ENCODE results near the gene GAS2. TPM values are rescaled to one million over a fixed set of nuclear protein-coding genes. Genes with fewer than 3 reads are reported as not detected.

GAS2 gene
- total and polyA plus RNA-seq, 9 of the 15 experiments (the other 6 are each of a cell fraction or from before 2014, with no cell fraction given): 0.77 to 1.9 (median 1.1) TPM

GRCh38 chr11:22778642-22779041 is 112.2 kb downstream of the GAS2 start:
- Histone ChIP-seq H3K27me3 (ENCODE audit: control insufficient read depth in 2 of 2, insufficient read depth in 2 of 2, low read length in 2 of 2) (no peaks in the 10 kb centered on the region), H3K9me3 (replicated peaks; ENCODE audit: control insufficient read depth, insufficient read depth, low read depth, low read length) (no peaks in the 10 kb centered on the region), H3K9ac (ENCODE audit: insufficient read depth in 1 of 2, low read depth in 2 of 2, low read length in 2 of 2) (no peak overlapping the region), H3K9me1 (ENCODE audit: control insufficient read depth, insufficient read depth, low read length) (no peaks in the 10 kb centered on the region), H3K79me2 (ENCODE audit: control insufficient read depth, insufficient read depth, low read length) (no peaks in the 10 kb centered on the region), H3K4me1 (replicated peaks in 1 of 2; ENCODE audit: control insufficient read depth in 2 of 2, insufficient read depth in 2 of 2, low read length in 2 of 2) (no peaks in the 10 kb centered on the region), H3K27ac (ENCODE audit: extremely low read depth, low read depth, low read length) (no peak overlapping the region), H2AFZ (ENCODE audit: low read depth, low read length) (no peak overlapping the region), H4K20me1 (replicated peaks; ENCODE audit: control insufficient read depth, insufficient read depth, low read length) (no peaks in the 10 kb centered on the region), H3K4me3 (no peak overlapping the region), H3K4me2 (ENCODE audit: insufficient read depth, low read length) (no peak overlapping the region), H3K36me3 (ENCODE audit: control insufficient read depth, insufficient read depth, low read length) (no peaks in the 10 kb centered on the region)
- in situ Hi-C loops (cut with MboI) (loop anchor here (10.0 kb wide), 1 partner anchor 444 kb away; the partner anchor contains the start of gene SLC17A6), intact Hi-C loops (cut with micrococcal nuclease) (loop anchor here (2.0 kb wide), 2 partner anchors 108 to 446 kb away; no protein-coding TSS in a partner anchor)
- FAIRE-seq: no peak
- ChIA-PET CTCF (ENCODE audit: low intra/inter-chr PET ratio) (interaction anchor here (0.6 to 1.3 kb wide), 2 partner anchors 107 to 443 kb away, joined by 3 to 7 read pairs; no protein-coding TSS in a partner anchor), POLR2A (interaction anchor here (1.1 kb wide), 1 partner anchor 9 kb away, joined by 3 read pairs; no protein-coding TSS in a partner anchor)
- no TSS peak for BruUV-seq (replicated peaks)
- no peak for DNase-seq (ENCODE audit: extremely low read depth in 1 of 4, low spot score in 3 of 4)
- peak; percentile 76 for ATAC-seq
- TF ChIP-seq AFF4 (CRISPR knock-in tag; IDR thresholded peaks at IDR 0.05) (no peak), BRD4 (IDR thresholded peaks at IDR 0.05) (no peak), E4F1 (CRISPR knock-in tag; IDR thresholded peaks at IDR 0.05; ENCODE audit: borderline replicate concordance) (no peak), CTCF (IDR thresholded peaks at IDR 0.05 in 2 of 3, conservative IDR thresholded peaks at IDR 0.05 in 1 of 3; ENCODE audit: insufficient read depth in 2 of 3, low read depth in 1 of 3, low read length in 3 of 3) (peak in 1 of 3 experiments; percentile 30; a peak in 2 of 6 replicates), ZSCAN32 (CRISPR knock-in tag; IDR thresholded peaks at IDR 0.05) (no peak), THRA (IDR thresholded peaks at IDR 0.05) (no peak), KAT2B (IDR thresholded peaks at IDR 0.05; ENCODE audit: low read depth, low read length) (no peak), ATF7 (IDR thresholded peaks at IDR 0.05) (no peak), NCOR1 (IDR thresholded peaks at IDR 0.05) (no peak), PREB (CRISPR knock-in tag; IDR thresholded peaks at IDR 0.05) (no peak), LCOR (CRISPR knock-in tag; IDR thresholded peaks at IDR 0.05) (no peak), NFE2 (IDR thresholded peaks at IDR 0.05; ENCODE audit: low read depth) (peak; percentile 41; the same call in 1 of the 2 replicates)

Data from K562 (cell line).